ENCODE data around the gene LY86.

Gene LY86

DNA sequence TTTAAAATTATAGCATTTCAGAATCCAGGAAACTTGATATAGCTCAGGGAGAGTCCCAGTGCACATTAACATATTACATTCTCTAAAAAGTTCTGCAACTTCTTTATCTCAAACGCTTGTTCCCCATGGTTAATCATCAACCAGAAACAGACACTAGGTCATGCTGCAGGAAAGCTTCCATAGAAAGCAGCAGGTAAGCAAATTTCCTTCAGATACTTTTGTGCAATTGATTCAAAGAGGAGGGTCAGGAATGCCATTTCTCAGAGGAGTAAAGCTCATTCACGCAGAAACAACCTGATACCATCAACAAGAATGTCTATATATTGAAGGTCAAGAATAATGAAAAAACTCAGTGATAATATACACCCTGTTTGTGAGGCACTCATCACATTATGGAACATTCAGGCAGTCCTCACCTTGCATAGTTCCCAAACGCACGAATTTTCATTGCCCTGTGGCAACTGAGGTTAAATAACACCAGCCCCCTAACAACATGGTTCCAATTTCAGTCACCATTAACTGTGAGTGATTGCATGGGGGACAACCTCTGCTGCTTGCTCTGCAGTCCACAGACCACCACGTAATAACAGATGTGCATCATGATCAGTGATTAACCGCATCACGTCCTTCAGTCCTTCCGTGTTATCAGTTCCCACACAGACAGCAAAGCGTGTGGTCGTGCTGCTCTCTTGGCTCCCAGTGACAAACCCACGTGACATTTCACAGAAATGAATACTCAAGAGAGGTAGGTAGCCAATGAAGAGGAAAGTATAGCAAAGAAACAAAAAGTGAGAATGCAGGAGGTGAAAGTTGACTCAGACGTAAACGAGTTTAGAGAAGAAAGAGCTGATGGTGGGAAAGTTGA, 95.7 kb downstream of the LY86 start:
- DNase-seq = no peak

DNA sequence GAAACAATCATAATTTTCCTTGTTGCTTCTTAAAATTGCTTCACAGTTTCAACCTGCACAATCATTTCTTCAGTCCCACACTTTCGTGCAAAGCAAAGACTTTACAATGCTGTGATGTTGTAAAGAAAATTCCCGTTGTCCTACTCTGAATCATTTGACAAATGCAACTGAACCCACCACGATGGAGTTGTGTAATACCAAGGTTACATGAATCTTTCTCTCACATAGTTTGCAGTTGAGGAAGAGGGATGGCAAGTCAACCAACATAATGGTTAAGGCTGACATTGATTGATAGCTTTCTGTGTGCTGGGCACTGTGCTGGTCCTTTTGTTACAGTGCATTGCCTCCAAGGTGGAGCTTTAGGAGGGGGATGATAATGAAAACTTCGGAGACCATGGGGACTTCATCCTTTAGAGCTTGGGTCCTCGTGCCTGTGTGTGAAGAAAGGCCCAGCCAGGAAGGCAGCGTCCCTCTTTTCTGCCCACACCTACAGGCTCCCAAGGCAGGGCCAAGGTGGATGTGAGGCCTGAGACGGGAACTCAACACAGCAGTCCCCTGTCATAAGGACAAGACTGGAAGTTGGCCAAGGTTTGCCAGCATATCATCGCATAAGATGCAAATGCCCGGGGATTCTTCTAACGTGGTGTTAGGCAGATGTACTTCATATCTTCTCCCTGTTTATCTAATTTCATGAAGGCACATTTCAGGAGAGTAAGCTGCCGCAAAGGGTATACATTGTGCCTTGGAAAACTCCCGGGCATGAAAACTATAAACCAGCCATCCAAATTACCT, 96.9 kb downstream of the LY86 start:
- no peak for DNase-seq

DNA sequence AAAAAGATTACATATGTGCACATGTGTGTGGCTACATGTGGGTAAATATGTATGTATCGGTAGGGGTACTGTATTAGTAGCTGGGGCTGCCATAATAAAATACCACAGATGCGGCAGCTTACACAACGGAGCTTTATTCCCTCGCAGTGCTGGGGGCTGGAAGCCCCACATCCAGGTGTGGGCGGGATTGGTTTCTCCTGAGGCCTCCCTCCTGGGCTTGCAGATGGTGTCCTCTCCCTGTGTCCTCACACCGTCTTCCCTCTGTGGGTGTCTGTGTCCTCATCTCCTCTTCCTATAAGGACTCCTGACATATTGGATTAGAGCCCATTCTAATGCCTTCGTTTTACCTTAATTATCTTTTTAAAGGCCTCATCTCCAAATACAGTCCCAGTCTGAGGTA, 97.7 kb downstream of the LY86 start:
- DNase-seq = no peak

DNA sequence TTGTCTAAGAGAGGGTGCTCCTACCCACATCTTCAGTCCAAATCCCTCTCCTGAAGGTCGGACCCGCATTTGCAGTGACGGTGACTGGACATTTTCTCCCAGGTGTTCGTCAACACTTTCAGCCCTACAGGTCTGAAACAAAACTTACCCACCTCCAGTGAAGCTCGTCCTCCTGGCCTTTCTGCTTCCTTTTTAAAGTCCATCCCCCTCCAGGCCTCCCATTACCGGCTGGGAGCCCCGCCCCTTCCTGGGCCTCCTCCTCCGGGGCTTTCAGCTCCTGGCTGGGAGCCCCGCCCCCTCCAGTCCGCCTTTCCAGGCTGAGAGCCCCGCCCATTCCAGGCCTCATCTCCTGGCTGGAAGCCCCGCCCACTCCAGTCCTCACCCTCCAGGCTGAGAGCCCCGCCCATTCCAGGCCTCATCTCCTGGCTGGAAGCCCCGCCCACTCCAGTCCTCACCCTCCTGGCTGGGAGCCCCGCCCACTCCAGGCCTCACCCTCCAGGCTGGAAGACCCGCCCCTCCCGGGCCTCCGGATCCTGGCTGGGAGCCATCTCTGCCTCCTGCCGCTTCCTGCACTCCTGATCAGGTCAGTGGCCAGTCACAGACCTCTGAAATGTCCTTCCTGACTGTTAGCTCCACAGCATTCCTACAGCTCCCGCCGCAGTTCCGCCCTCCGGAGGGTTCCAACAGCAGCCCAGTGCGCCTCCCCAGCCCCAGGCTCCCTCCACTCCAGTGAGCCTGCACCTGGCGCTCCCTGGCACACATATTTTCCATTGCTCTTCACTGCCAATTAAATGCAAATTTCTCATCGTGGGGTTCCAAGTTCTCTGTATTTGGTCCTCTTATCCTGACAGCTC, 98.5 kb downstream of the LY86 start:
- DNase-seq = no peak

- no peak for DNase-seq
These were observed 99.8 kb downstream of the LY86 start for GRCh38 chr6:6688283-6688682.

- no peak for DNase-seq
These were observed 100.4 kb downstream of the LY86 start for GRCh38 chr6:6688951-6689350.

DNA sequence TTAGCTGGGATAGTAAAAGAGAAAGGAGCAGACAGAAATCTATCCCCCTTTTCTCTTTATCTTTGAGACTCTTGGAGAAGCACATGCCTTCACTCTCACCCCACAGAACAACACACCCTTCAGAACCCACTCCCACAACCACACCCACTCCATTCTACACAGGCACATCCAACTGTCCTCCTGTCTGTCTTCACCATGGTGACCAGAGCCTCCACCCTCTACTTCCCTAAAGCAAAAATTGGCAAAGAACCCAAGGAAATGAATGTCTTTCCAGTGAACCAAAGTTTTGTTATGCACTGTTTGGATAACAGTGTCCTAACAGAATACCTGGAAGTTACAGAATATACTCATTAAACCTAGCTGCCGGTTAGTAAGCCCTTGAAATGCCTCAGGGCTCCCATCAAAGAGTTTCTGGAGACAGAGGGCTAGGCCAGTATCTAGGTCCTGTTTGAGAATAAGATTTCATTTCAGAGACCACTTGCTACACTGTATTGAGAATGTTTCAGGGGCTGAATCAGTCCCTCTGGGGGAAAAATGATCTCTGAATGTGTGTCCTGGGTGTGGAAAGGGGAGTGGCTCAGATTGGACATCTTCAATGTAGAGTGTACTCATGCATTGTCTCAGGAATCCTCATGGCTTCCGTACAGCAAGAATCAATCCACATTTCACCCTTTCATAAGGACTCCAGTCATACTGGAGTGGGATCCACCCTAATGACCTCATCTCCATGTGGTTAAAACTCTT, 101.1 kb downstream of the LY86 start:
- no peak for DNase-seq

DNA sequence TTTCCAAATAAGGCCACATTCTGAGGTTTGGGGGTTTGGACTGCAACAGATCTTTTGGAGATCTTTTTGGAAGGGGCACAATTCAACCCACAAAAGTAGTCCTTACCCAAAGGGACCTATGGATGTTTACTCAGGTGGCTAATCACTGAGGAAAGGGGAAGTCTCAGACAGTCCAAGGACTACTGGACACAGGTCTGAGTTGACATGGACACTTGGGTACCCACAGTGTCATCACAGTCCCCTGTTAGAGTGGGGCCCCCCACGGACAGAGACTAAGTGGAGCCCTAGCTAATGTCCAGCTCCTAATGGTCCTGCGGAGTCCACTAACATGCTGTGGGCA, 101.6 kb downstream of the LY86 start:
- DNase-seq = no peak

DNA sequence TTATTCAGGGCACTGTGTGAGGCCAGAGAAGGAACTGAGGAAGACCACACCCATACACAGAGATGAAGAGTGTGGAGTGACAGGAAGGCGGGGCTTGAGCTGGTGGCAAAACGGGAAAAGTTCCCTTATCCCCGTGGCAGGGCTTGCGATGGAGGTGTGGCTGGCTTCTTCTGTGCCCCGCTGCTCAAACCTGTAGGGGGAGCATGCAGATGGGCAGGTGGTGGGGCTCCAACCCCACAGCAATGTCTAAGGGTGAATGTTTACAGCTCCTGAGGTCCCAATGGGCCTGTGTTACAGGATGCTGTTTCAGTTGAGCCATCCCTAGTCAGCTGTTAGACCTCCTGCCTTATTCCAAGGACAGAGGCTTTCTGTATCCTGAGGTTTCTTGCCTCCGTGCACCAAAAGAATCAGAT, 105.9 kb downstream of the LY86 start:
- DNase-seq = no peak

GRCh38 chr6:6694825-6695624, 106.5 kb downstream of the LY86 start:
- DNase-seq = no peak

GRCh38 chr6:6695625-6696276, 107.2 kb downstream of the LY86 start:
- no peak for DNase-seq

GRCh38 chr6:6696867-6697531, 108.5 kb downstream of the LY86 start:
- no peak for DNase-seq

GRCh38 chr6:6697620-6698019, 109.1 kb downstream of the LY86 start:
- no peak for DNase-seq

DNA sequence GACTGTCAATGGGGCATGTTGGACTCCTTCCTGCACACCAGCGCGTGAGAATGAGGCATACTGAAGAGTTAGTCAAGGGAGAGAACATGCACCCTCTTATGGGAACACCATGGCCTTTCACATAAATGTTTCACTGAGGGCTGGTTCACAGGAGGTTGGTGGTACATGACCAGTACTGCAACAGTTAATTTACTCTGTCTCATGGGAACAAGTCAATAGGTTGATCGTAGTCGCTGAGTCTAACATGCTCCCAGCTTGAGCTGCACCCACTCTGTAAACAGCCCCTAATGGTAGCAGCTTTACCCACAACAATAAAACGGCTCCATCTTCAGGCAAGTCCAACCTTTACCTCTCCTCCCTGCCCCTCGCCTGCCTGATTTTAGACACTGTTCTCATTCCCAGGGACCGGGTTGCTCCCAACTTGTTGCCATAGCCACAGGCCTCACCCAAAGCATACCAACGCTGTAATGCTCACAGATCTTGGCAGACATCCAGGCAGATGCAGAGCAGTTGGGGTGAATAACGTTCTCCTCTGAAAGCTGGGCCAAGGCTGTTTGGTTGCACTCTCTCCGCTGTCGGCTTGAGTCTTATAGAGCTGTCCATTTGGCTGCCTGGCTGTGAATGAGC, 111.3 kb downstream of the LY86 start:
- DNase-seq = no peak

- no peak for DNase-seq
These were observed 112.1 kb downstream of the LY86 start for GRCh38 chr6:6700407-6701270.

DNA sequence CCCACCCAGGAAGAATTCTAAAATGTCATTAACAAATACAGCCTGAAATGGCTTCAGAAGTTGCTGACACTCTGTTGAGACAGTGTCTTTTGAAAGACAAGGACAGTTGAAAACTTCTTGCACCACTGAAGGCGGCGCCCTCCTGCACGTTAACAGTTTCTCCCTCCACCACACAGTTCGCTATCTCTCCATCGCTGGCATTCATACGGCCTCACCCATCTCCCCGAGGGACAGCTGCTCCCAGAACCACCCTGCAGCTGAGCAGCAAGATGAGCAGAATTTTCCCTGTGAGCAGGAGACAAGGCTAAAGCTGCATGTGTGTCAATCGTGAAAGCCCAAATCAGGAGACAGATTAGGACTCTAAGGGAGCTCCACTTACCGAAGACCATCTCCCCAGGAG, 113.3 kb downstream of the LY86 start:
- no peak for DNase-seq

DNA sequence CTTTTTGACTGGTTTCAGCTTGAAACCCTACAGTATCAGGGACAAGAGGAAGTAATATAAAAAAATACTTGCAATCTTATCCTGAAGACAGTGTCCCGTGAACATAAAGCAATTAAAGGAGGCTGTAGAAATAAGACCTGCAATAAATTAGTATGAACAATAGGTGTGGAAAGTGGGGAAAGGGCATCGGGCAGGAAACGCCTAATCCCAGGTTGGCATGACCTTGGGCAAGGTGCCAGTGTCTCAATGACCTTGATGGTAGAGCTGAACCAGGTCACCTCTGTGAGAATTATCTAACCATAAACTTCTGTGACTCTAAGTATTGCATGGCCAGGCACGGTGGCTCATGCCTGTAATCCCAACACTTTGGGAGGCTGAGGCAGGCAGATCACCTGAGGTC, 115.2 kb downstream of the LY86 start:
- DNase-seq = no peak

All from CD4-positive, alpha-beta T cell treated with Interleukin-12 subunit alpha and Interleukin-12 subunit beta, for 1 hour (primary cell).